ENCODE data around the gene ATG16L1.

The ATG16L1 gene

DNA sequence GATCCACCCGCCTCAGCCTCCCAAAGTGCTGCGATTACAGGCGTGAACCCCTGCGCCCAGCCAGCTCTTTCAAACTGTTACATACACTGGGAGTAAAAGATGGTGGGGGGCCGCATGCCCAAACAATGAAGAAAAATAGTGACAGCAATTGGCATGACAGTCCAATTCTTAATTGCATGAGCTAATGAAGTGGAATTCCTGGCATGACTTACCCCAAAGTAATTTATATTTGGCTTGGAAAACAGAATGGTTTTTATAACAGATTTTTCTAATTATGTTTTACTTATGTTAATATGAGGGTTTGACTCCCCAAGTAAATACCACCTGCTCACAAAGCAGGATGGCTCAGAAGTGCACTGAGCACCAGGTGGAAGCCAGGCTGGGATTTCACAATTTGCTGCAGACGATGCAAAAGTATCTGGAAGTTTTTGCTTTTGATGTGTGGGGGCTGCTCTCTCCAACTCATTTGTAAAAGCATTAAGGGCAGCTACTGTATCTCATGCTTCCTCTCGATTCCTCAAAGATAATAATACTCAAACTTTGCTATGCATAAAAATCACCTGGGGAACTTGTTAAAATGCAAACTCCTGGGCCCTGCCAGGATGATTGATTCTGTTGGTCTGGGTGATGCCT is 24.0 kb upstream of the ATG16L1 start:
- no peak for DNase-seq

DNA sequence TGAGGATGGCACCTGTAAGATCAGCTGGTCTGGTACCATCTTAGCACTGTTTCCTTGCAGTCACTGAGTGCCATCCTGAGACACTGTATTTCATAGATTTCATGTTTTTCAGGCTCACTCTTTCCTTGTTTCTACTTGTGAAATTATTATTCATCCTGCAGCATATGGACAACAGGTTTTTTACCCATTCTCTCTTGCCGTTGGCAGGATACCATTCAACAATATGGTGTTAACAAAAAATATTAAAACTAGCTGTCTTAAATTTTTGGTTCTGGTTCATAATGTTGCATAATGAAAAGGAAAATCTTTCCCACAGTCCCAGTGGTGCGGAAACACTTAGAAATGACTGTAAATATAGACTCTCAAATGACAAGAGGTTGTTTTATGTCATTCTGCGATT is 23.1 kb upstream of the ATG16L1 start:
- DNase-seq: no peak

- no peak for DNase-seq
Observed at GRCh38 chr2:233233618-233234230, 17.7 kb upstream of the ATG16L1 start.

GRCh38 chr2:233234264-233234663 is 17.2 kb upstream of the ATG16L1 start:
- DNase-seq: no peak

GRCh38 chr2:233234996-233235395 is 16.5 kb upstream of the ATG16L1 start:
- no peak for DNase-seq

- DNase-seq: no peak
Observed at GRCh38 chr2:233235977-233236376, 15.5 kb upstream of the ATG16L1 start.

DNA sequence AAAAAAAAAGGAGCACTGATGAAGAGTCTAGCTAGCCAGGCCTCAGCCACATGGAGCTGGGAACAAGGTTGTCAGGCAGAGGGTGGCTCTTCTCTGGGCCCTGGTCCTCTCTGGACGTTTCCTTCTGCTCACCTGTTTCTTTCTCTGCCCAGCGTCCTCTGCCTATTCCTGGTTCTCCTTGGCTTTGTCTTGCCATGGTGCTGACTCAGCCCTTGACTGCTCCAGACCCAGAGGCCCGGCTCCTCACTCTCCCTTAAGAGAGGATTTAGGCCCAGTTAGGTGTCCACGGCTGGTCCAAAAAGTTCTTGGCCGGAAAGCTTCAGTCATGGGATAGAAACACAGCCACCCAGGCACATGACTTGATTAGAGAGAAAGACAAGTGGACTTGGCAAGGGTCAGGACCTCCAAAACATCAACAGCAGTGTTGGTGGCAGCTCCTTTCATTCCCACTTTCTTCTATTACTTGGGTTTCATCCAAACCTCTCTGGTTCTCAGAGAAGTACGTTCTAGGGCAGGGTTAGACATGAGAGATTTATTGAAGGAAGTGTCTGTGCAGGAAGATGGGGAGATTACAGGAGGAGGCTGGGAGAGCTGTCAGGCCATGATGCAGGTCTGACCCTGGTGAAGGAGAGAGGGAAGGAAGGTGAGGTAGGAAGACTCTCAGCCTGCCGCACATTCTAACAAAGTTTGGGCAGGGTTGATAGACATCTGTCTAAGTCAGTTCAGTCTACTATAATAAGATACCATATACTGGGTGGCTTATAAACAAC is 14.5 kb upstream of the ATG16L1 start:
- no peak for DNase-seq

GRCh38 chr2:233240897-233241296 is 10.6 kb upstream of the ATG16L1 start:
- DNase-seq: no peak

GRCh38 chr2:233241803-233242202 is 9.7 kb upstream of the ATG16L1 start:
- no peak for DNase-seq

DNA sequence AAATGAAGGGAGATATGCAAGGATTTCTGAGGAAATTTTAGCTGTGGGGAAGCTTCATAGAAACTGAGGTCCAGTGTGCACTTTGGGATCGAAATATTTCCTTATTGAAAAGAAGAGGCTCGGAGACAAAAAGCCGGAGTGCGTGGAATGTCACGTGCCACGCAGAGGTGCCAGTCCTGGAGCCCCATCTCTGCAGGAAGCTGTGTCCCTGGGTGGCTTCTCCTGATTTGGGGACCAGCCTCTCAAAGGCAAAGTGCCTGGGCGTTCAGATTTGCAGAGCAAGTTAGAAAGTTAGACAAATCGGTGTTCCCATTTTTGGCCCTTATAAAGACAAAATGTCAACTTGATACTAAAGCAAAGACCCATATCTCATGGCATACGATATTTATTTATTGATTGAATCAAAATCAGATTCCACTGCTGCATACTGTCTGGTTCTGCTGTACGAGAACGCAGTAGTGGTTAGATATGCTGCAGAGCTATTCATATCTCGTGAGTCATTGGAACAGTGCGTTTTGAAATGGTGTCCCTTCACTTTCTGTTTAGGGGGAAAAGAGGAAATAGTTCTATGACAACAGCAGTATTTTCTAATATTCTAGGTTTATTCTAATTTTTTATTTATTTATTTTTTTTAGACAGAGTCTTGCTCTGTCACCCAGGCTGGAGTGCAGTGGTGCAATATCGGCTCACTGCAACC is 9.1 kb upstream of the ATG16L1 start:
- DNase-seq: no peak

DNA sequence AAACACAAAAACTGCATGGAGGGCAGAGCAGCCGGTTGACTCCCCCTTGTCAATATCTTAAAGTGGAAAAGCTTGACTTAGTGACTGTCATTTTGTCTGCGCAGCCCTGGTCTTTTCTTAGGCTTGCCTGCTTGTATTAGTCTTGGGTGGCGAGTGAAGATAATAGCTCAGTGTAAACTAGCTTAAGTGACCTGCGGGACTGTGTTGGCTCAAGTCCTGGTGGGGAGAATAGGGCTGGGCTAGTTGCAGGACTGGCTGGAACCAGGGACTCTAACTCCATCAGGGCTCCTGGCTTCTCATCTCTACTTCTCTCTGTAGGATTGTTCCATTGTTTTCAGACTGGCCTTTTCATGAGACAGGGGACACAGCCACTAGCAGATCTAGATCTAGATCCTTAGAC is 8.1 kb upstream of the ATG16L1 start:
- no peak for DNase-seq

DNA sequence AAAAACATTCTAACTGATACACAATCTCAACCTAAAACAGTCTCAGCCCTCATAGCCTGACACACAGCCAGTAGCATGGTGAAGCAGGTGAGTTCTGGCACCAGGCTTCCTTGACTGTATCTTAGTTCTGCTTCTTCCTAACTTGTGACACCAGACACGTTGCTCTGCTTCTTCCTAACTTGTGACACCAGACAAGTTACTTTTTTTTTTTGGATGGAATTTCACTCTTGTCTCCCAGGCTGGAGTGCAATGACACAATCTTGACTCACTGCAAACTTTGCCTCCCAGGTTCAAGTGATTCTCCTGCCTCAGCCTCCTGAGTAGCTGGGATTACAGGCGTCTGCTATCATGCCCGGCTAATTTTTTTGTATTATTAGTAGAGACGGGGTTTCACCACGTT is 6.7 kb upstream of the ATG16L1 start:
- DNase-seq: no peak

- DNase-seq: no peak
Observed at GRCh38 chr2:233245406-233245805, 6.1 kb upstream of the ATG16L1 start.

DNA sequence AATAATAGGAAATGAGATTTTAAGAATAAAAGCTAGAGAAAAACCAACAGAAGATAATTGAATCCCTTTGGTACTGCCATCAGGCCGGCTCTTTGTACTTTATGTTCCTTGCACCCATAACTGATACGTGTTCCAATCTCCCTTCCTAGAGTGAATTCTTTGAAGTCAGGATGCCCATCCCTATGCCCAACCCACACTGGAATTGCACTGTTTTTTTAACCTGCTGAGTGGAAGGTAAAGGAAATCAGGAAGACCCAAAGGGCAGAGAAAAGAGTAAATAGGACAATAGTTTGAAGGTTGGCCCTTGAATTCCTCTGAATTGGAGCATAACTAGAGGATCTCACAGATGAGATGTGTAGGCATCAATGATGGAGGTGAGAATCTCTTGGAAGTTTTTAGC is 4.4 kb upstream of the ATG16L1 start:
- DNase-seq: no peak

DNA sequence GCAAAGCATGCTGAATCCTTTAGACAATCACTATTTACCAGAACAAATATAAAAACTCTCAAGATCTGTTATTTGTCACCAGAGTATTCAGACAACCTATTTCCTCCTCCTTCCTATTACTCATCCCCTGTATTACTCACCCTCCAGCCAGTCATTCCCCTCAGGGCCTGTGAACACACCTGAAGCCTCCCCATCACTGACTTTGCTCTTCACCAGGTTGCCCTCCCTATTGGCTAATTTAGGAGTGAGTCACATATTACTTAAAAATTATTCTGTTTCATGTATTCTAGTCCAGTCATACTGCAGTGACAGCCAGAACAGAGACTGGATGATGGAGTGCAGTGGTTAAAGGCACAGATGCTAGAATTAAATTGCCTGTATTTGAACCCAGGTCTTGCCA is 3.7 kb upstream of the ATG16L1 start:
- DNase-seq: peak; percentile 47 to 56

GRCh38 chr2:233248999-233249398 is 2.5 kb upstream of the ATG16L1 start:
- DNase-seq: no peak

GRCh38 chr2:233250568-233250967 is 905 bp upstream of the ATG16L1 start:
- DNase-seq: no peak

DNA sequence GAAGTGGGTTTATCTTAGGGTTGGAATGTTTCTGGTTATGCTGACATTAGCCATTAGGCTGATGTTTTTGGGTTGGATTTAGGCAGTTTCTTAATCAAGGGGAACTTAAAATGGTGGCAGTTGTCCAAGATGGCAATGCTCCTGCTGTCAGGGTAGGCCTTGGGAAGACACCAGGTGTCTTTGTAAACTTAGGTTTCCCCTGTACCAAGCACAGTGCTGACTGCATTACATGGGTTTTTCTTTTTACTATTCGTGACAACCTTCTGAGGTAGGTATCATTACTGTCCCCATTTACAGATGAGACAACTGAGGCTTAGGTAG is 528 bp upstream of the ATG16L1 start:
- no peak for DNase-seq

- DNase-seq: no peak
Observed at GRCh38 chr2:233252227-233252626, 754 bp downstream of the ATG16L1 start.

DNA sequence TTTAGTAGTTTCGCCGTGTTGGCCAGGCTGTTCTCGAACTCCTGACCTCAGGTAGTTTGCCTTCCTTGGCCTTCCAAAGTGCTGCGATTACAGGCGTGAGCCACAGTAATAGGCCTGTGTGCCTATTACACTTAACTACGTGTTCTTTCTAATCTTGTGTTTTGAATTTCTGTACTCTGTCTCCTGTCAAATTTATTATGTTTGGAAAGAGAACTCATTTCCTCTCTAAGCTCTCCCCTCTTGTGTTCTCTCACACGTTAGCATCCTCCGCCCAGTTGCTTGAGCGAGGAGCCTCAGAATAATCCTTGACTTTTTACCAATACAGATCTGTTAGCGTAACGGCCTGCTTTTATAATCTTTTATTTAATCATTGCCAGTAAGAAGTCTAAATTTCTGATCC is 3.7 kb downstream of the ATG16L1 start:
- no peak for DNase-seq

DNA sequence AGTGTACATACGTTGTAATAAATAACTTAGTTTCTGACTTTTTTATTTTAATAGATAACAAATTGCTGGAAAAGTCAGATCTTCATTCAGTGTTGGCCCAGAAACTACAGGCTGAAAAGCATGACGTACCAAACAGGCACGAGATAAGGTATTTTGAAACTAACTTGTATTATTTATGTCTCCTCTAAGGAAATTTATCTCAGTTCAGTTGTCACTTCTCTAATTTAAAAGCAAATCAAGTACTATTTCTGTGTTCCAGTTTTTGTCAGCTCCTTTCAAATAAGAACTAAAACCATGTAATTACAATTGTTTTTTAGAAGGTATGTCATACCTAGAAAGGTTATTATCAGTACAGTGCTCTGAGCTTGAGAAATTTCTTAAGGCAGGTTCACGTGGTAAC is 4.6 kb downstream of the ATG16L1 start:
- DNase-seq: no peak

DNA sequence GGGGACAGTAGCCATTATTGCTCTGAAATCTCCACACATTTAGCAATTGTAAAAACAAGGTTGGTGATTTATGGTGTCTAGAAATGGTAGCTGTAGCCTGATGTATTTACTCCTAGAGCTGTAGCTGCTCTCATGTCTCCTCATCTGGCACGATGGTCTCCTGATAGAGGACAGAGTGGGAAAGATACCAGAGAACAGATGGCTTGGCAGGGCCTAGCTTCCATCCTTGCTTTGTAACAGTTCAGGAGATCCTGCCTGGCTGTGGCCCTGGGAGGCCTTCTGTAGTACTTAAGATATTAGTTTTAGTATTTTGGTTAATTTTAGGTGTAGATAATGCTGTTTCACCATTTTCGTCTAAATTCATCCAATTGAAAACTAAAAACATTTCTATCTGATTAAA is 6.7 kb downstream of the ATG16L1 start:
- DNase-seq: no peak

- DNase-seq: no peak
Observed at GRCh38 chr2:233259730-233260129, 8.3 kb downstream of the ATG16L1 start.

GRCh38 chr2:233260661-233261060 is 9.2 kb downstream of the ATG16L1 start:
- DNase-seq: no peak
